ENCODE results near the gene SRP68. TPM values are rescaled to one million over a fixed set of nuclear protein-coding genes. Genes with fewer than 3 reads are reported as not detected.

SRP68 gene
- total and polyA plus RNA-seq, 2 experiments from 2014 or later: 38.2 to 69.8 TPM

DNA sequence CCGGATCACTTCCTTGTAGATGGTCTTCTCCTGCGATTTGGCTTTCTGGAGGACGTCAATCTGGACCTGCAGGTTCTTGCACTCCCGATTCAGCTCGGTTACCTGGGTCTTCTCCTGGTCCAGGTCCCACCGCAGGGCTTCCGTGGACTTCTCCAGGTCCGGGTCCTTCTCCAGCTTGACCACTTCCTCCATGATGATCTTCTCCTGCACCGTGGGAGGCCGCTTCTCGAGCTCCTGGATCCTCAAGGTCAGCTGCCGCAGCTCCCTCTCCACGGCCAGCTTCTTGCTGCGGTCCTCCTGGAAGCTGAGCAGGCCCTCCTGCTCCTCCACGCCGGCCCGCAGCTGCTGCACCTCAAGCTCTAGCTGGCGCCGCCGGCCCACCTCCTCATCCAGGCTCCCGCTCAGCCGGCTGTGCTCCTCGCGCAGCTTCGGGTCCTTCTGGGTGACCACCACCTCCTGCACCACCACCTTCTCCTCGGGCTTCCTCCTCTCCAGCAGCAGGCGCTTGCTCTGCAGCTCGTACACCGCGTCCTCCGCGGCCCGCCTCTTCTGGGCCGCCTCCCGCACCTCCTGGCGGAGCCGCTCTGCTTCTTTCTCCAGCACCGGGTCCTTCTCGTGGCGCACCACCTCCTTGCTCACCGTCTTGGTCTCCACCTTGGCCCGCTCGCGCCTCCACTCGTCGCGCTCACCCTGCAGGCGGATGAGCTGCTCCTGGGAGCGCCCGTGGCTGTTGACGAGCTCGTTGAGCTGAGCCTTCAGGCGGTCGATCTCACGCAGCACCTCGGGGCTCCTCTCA, 63.5 kb downstream of the SRP68 start:
- Histone ChIP-seq H3K79me2 (ENCODE audit: insufficient read depth) (no peaks in the 10 kb centered on the region), H3K4me1 (ENCODE audit: insufficient read depth) (no peaks in the 10 kb centered on the region), H3K9ac (no peak overlapping the region), H3K27me3 (replicated peaks; ENCODE audit: insufficient read depth) (no peaks in the 10 kb centered on the region), H2AFZ (no peak overlapping the region), H3K9me3 (ENCODE audit: low read depth) (no peaks in the 10 kb centered on the region), H3K27ac (no peak overlapping the region), H4K20me1 (ENCODE audit: insufficient read depth) (no peaks in the 10 kb centered on the region), H3K4me3 (no peak overlapping the region), H3K9me2 (ENCODE audit: insufficient read depth) (no peaks in the 10 kb centered on the region), H3K36me3 (ENCODE audit: low read depth) (no peaks in the 10 kb centered on the region), H3F3A (ENCODE audit: insufficient read depth) (no peaks in the 10 kb centered on the region), H3K4me2 (ENCODE audit: unreplicated experiment) (no peak overlapping the region)
- WGBS, 2 experiments (ENCODE audit: low coverage in 1 of 2, low lambda C conversion rate in 2 of 2, missing lambda C conversion rate in 2 of 2): 91 to 95% methylated on average over 48 to 56 of the region's 56 CpGs
- no peak for DNase-seq
- in situ Hi-C loops (cut with MboI): no loop called here
- TF ChIP-seq EZH2phosphoT487 (IDR thresholded peaks at IDR 0.05; ENCODE audit: insufficient read depth, low read depth) (no peak), EZH2 (IDR thresholded peaks at IDR 0.05; ENCODE audit: insufficient read depth, poor library complexity, severe bottlenecking) (no peak)

DNA sequence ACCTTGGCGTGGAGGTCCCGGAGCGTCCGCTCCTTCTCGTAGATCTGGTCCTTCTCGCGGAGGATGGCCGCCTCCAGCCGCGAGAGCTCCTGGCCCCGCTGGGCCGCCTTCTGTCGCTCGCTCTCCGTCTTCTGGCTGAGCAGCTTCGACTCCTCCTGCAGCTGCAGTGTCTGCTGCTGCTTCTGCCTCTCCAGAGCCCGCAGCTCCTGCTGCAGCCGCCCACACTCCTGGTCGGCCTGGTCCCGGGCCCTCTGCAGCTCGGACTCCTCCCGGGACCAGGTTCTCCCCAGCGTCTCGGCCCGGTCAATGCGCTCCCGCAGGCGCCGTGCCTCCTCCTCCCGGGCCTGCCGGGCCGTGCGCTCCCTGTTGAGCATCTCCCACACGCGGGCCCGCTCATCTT, 64.1 kb downstream of the SRP68 start:
- DNase-seq: no peak
- Histone ChIP-seq H3K36me3 (ENCODE audit: low read depth) (no peaks in the 10 kb centered on the region), H4K20me1 (ENCODE audit: insufficient read depth) (no peaks in the 10 kb centered on the region), H3K27me3 (replicated peaks; ENCODE audit: insufficient read depth) (no peaks in the 10 kb centered on the region), H2AFZ (no peak overlapping the region), H3K4me1 (ENCODE audit: insufficient read depth) (no peaks in the 10 kb centered on the region), H3K9ac (no peak overlapping the region), H3K79me2 (ENCODE audit: insufficient read depth) (no peaks in the 10 kb centered on the region), H3K9me3 (ENCODE audit: low read depth) (no peaks in the 10 kb centered on the region), H3K4me2 (ENCODE audit: unreplicated experiment) (no peak overlapping the region), H3K27ac (no peak overlapping the region), H3F3A (ENCODE audit: insufficient read depth) (no peaks in the 10 kb centered on the region), H3K4me3 (no peak overlapping the region), H3K9me2 (ENCODE audit: insufficient read depth) (no peaks in the 10 kb centered on the region)
- TF ChIP-seq EZH2 (IDR thresholded peaks at IDR 0.05; ENCODE audit: insufficient read depth, poor library complexity, severe bottlenecking) (no peak), EZH2phosphoT487 (IDR thresholded peaks at IDR 0.05; ENCODE audit: insufficient read depth, low read depth) (no peak)
- in situ Hi-C loops (cut with MboI): no loop called here
- WGBS, 2 experiments (ENCODE audit: low coverage in 1 of 2, low lambda C conversion rate in 2 of 2, missing lambda C conversion rate in 2 of 2): 90 to 91% methylated on average over 25 to 36 of the region's 36 CpGs

DNA sequence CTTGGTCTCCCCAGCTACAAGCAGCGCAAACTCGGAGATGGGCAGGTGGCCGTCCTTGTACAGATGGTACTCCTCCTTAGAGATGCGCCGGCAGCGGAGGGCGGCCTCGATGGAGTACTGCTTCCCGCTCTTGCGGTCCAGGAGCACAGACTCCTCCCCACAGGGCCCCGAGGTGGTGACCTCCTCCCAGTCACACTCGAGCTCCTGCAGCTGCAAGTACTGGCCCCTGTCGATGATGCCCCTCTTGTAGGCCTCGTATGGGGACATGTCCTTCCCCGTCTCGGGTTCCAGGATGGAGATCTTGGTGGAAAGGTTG, 64.5 kb downstream of the SRP68 start:
- Histone ChIP-seq H3K9ac (no peak overlapping the region), H4K20me1 (ENCODE audit: insufficient read depth) (no peaks in the 10 kb centered on the region), H3K4me3 (no peak overlapping the region), H3K27me3 (replicated peaks; ENCODE audit: insufficient read depth) (no peaks in the 10 kb centered on the region), H3K36me3 (ENCODE audit: low read depth) (no peaks in the 10 kb centered on the region), H2AFZ (no peak overlapping the region), H3K4me2 (ENCODE audit: unreplicated experiment) (no peak overlapping the region), H3K27ac (no peak overlapping the region), H3K9me2 (ENCODE audit: insufficient read depth) (no peaks in the 10 kb centered on the region), H3K79me2 (ENCODE audit: insufficient read depth) (no peaks in the 10 kb centered on the region), H3F3A (ENCODE audit: insufficient read depth) (no peaks in the 10 kb centered on the region), H3K4me1 (ENCODE audit: insufficient read depth) (no peaks in the 10 kb centered on the region), H3K9me3 (ENCODE audit: low read depth) (no peaks in the 10 kb centered on the region)
- 70 to 78% methylated on average over 16 of the region's 16 CpGs for WGBS, 2 experiments (ENCODE audit: low coverage in 1 of 2, low lambda C conversion rate in 2 of 2, missing lambda C conversion rate in 2 of 2)
- no peak for DNase-seq
- in situ Hi-C loops (cut with MboI): no loop called here
- TF ChIP-seq EZH2 (IDR thresholded peaks at IDR 0.05; ENCODE audit: insufficient read depth, poor library complexity, severe bottlenecking): no peak
- no peak for TF ChIP-seq EZH2phosphoT487 (IDR thresholded peaks at IDR 0.05; ENCODE audit: insufficient read depth, low read depth)

DNA sequence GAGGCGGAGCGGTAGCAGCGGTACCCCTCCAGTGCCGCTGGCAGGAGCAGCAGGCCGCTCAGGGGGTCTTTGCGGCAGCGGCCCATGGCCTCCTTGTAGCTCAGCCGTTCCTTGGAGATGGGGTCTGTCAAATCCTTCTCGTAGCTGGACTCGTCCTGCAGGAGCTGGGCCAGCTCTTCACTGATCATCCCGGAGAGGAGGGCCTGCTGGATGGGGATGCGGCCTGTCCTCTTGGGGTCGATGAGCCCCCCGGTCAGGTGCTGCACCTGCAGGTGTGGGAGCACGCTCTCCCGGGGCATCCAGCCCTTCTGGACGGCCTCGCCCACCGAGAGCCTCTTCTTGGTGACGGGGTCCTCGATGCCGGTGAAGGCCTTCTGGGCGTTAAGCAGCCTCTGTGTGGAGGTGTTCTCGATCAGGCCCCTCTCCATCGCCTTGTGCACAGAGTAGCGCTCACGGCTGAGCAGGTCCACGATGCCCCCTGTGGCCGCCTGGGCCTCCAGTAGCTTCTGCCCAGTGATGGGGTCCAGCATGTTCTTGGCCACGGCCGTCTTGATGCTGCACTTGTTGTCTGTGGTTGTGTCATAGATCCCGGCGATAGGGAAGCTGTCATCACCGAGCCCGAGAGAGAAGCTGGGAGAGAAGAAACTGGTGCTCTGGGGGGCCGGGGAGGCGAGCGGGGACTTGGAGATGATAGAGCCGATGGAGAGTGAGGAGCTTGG, 65.0 kb downstream of the SRP68 start:
- WGBS, 2 experiments (ENCODE audit: low coverage in 1 of 2, low lambda C conversion rate in 2 of 2, missing lambda C conversion rate in 2 of 2): 79 to 84% methylated on average over 27 to 39 of the region's 39 CpGs
- in situ Hi-C loops (cut with MboI): no loop called here

More for the DNA sequence above, 65.0 kb downstream of the SRP68 start:
- Histone ChIP-seq H3K4me1 (ENCODE audit: insufficient read depth) (no peaks in the 10 kb centered on the region), H3K9me2 (ENCODE audit: insufficient read depth) (no peaks in the 10 kb centered on the region), H4K20me1 (ENCODE audit: insufficient read depth) (no peaks in the 10 kb centered on the region), H3K9ac (no peak overlapping the region), H3K27ac (no peak overlapping the region), H3F3A (ENCODE audit: insufficient read depth) (no peaks in the 10 kb centered on the region), H3K9me3 (ENCODE audit: low read depth) (no peaks in the 10 kb centered on the region), H2AFZ (no peak overlapping the region), H3K27me3 (replicated peaks; ENCODE audit: insufficient read depth) (no peaks in the 10 kb centered on the region), H3K4me3 (no peak overlapping the region), H3K36me3 (ENCODE audit: low read depth) (no peaks in the 10 kb centered on the region), H3K4me2 (ENCODE audit: unreplicated experiment) (no peak overlapping the region), H3K79me2 (ENCODE audit: insufficient read depth) (no peaks in the 10 kb centered on the region)
- no peak for DNase-seq
- TF ChIP-seq EZH2 (IDR thresholded peaks at IDR 0.05; ENCODE audit: insufficient read depth, poor library complexity, severe bottlenecking) (no peak), EZH2phosphoT487 (IDR thresholded peaks at IDR 0.05; ENCODE audit: insufficient read depth, low read depth) (no peak)
